Calu3 (cell line): ENCODE results near the gene FAM163A. TPM values are rescaled to one million over a fixed set of nuclear protein-coding genes. Genes with fewer than 3 reads are reported as not detected.

ENCODE experiments used
- BruUV-seq: library from RNA; stranded (reverse); fragments of 400-500 nt; replicated peaks from 2 replicates; lab custom pipeline; 2021; lab: Mats Ljungman, UMichigan
- CTCF ChIA-PET: fragments of 300-600 bp; sonication (Branson Sonifier 250); formaldehyde crosslinking; loops from one replicate; lab custom pipeline; 2022; ENCODE audit warnings: antibody characterized with exemption; lab: Charles Lee
- DNase-seq: peaks from one replicate; pipeline ENCODE4 v3.0.0; 2022
- H3K27ac Mint-ChIP-seq: one replicate; pipeline ENCODE4 v1.8.0; 2022; ENCODE audit warnings: mixed read lengths; ENCODE audit not compliant: unreplicated experiment
- H3K27me3 Mint-ChIP-seq: one replicate; pipeline ENCODE4 v1.8.0; 2022; ENCODE audit warnings: mixed read lengths; ENCODE audit not compliant: unreplicated experiment
- H3K36me3 Mint-ChIP-seq: one replicate; pipeline ENCODE4 v1.8.0; 2022; ENCODE audit warnings: mild to moderate bottlenecking, moderate library complexity, mixed read lengths; ENCODE audit not compliant: insufficient read depth, unreplicated experiment
- H3K4me1 Mint-ChIP-seq: one replicate; pipeline ENCODE4 v1.8.0; 2022; ENCODE audit warnings: mild to moderate bottlenecking, low read depth, mixed read lengths; ENCODE audit not compliant: unreplicated experiment
- H3K4me3 Mint-ChIP-seq: one replicate; pipeline ENCODE4 v1.8.0; 2022; ENCODE audit warnings: mild to moderate bottlenecking, low read depth, moderate library complexity, mixed read lengths; ENCODE audit not compliant: unreplicated experiment
- H3K9me3 Mint-ChIP-seq: one replicate; pipeline ENCODE4 v1.8.0; 2022; ENCODE audit warnings: low read depth, mixed read lengths; ENCODE audit not compliant: unreplicated experiment
- CTCF ChIP-seq: fragments of 200-600 bp; IDR thresholded peaks from one replicate; pipeline ENCODE4 v1.8.0; 2022; ENCODE audit warnings: antibody characterized with exemption; ENCODE audit not compliant: unreplicated experiment
- intact Hi-C: fragments of 100-400 bp; cut with micrococcal nuclease; formaldehyde crosslinking; loops from one replicate; pipeline ENCODE4 v1.10.0; 2022; ENCODE audit not compliant: unreplicated experiment
- total RNA-seq: library from RNA; stranded (reverse); gene quantifications from 2 replicates; pipeline ENCODE4 v1.2.3, GENCODE V29; 2022

The FAM163A gene
- total RNA-seq, 1 experiment from 2014 or later, result not detected

- CTCF ChIA-PET, result no interaction called here
- H3K9me3 Mint-ChIP-seq, result peaks cover 4% of the 10 kb centered on the region
- no peaks in the 10 kb centered on the region for H3K4me1 Mint-ChIP-seq
- H3K4me3 Mint-ChIP-seq, result no peak overlapping the region
- H3K27ac Mint-ChIP-seq, result no peak overlapping the region
- no peak for TF ChIP-seq CTCF
- DNase-seq, result no peak
- BruUV-seq, result no TSS peak
- no peaks in the 10 kb centered on the region for H3K36me3 Mint-ChIP-seq
- intact Hi-C loops, result no loop called here
- H3K27me3 Mint-ChIP-seq, result peaks cover 77% of the 10 kb centered on the region
These were observed 7.5 kb downstream of the FAM163A start for GRCh38 chr1:179750630-179751029.

GRCh38 chr1:179753061-179753460, 10.0 kb downstream of the FAM163A start:
- Mint-ChIP-seq H3K27me3 (peaks cover 52% of the 10 kb centered on the region), H3K36me3 (no peaks in the 10 kb centered on the region), H3K27ac (no peak overlapping the region), H3K4me3 (no peak overlapping the region), H3K4me1 (no peaks in the 10 kb centered on the region), H3K9me3 (peaks cover 4% of the 10 kb centered on the region)
- BruUV-seq, result no TSS peak
- CTCF ChIA-PET, result no interaction called here
- TF ChIP-seq CTCF, result no peak
- intact Hi-C loops, result no loop called here
- no peak for DNase-seq

GRCh38 chr1:179754041-179754624, 11.0 kb downstream of the FAM163A start:
- TF ChIP-seq CTCF, result no peak
- H3K4me3 Mint-ChIP-seq, result no peak overlapping the region
- H3K9me3 Mint-ChIP-seq, result peaks cover 4% of the 10 kb centered on the region
- H3K36me3 Mint-ChIP-seq, result no peaks in the 10 kb centered on the region
- no peak overlapping the region for H3K27ac Mint-ChIP-seq
- intact Hi-C loops, result no loop called here
- BruUV-seq, result no TSS peak
- no peaks in the 10 kb centered on the region for H3K4me1 Mint-ChIP-seq
- DNase-seq, result no peak
- H3K27me3 Mint-ChIP-seq, result peaks cover 42% of the 10 kb centered on the region
- CTCF ChIA-PET, result interaction anchor here (0.7 kb wide), 1 partner anchor 1874 kb away, joined by 5 read pairs; no protein-coding TSS in a partner anchor

GRCh38 chr1:179757933-179758332, 14.8 kb downstream of the FAM163A start:
- intact Hi-C loops, result no loop called here
- no peaks in the 10 kb centered on the region for H3K36me3 Mint-ChIP-seq
- H3K4me3 Mint-ChIP-seq, result no peak overlapping the region
- TF ChIP-seq CTCF, result no peak
- no peaks in the 10 kb centered on the region for H3K9me3 Mint-ChIP-seq
- DNase-seq, result no peak
- H3K27me3 Mint-ChIP-seq, result peaks cover 12% of the 10 kb centered on the region
- CTCF ChIA-PET, result interaction anchor here (0.5 kb wide), 1 partner anchor 231 kb away, joined by 3 read pairs; no protein-coding TSS in a partner anchor
- no peak overlapping the region for H3K27ac Mint-ChIP-seq
- BruUV-seq, result no TSS peak
- H3K4me1 Mint-ChIP-seq, result no peaks in the 10 kb centered on the region
